ENCODE data around the gene SFI1. TPM values are rescaled to one million over a fixed set of nuclear protein-coding genes. Genes with fewer than 3 reads are reported as not detected.
A peak's percentile ranks its signal among the peaks of the same experiment; 100 is the strongest.

Gene SFI1
- total and polyA plus RNA-seq, 10 donors = 36.7 to 110 (median 85.2) TPM

- peaks cover 0 to 89% (median 30%) of the 10 kb centered on the region in 6 donors for H3K36me3 ChIP-seq
- intact Hi-C loops (cut with DNase I; ENCODE audit: low total_unique reads) = no loop called here
- no peaks in the 10 kb centered on the region for H3K27me3 ChIP-seq (replicated peaks in 1 of 7)
- peaks cover 22 to 54% (median 42%) of the 10 kb centered on the region in 6 donors for H3K4me1 ChIP-seq
- H3K27ac ChIP-seq = peak overlapping the region in 4 of 8 donors; percentile 41 to 55 (median 46)
- H3K9me3 ChIP-seq = no peaks in the 10 kb centered on the region
- no peak overlapping the region for H3K4me3 ChIP-seq
- peak; percentile 76 for DNase-seq
- WGBS, 5 donors = 56 to 72% (median 67%) methylated on average over 9 to 16 of the region's 16 CpGs
- TF ChIP-seq POLR2AphosphoS5 (IDR thresholded peaks at IDR 0.05) = peak; percentile 50 to 65 (median 63)
- no peak for TF ChIP-seq POLR2A (IDR thresholded peaks at IDR 0.05)
- TF ChIP-seq, protein P1, sequence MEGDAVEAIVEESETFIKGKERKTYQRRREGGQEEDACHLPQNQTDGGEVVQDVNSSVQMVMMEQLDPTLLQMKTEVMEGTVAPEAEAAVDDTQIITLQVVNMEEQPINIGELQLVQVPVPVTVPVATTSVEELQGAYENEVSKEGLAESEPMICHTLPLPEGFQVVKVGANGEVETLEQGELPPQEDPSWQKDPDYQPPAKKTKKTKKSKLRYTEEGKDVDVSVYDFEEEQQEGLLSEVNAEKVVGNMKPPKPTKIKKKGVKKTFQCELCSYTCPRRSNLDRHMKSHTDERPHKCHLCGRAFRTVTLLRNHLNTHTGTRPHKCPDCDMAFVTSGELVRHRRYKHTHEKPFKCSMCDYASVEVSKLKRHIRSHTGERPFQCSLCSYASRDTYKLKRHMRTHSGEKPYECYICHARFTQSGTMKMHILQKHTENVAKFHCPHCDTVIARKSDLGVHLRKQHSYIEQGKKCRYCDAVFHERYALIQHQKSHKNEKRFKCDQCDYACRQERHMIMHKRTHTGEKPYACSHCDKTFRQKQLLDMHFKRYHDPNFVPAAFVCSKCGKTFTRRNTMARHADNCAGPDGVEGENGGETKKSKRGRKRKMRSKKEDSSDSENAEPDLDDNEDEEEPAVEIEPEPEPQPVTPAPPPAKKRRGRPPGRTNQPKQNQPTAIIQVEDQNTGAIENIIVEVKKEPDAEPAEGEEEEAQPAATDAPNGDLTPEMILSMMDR (IDR thresholded peaks at IDR 0.05 in 8 of 11, conservative IDR thresholded peaks at IDR 0.05 in 3 of 11) = peak in 3 of 11 experiments; percentile 13 to 38 (median 27)
Observed at GRCh38 chr22:31611061-31611760, 114.9 kb downstream of the SFI1 start.

DNA sequence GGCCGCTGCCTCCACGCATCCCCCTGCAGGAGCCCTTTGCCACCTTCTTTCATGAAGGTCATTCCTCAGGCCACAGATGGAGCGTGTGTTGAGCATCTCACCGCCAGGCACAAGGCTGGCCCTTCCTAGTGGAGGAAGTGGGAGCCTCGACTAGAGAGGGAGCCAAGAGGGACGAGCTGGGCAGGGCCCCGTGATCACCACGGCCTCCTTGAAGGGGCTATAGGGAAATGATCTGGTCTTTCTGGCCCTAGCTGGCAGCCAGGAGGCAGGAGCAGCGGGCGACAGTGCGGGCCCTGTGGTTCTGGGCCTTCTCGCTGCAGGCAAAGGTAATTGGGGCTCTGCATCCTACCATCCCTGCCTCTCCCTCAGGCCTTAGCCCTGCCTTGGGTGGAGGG lies 116.6 kb downstream of the SFI1 start:
- peak; percentile 72 for DNase-seq
- WGBS, 5 donors = 77 to 84% (median 82%) methylated on average over 8 to 12 of the region's 12 CpGs
- H3K27me3 ChIP-seq (replicated peaks in 1 of 7) = no peaks in the 10 kb centered on the region
- TF ChIP-seq POLR2A (IDR thresholded peaks at IDR 0.05) (no peak), POLR2AphosphoS5 (IDR thresholded peaks at IDR 0.05) (no peak)
- TF ChIP-seq, protein P1 (IDR thresholded peaks at IDR 0.05 in 8 of 11, conservative IDR thresholded peaks at IDR 0.05 in 3 of 11) = no peak
- peaks cover 0 to 88% (median 37%) of the 10 kb centered on the region in 6 donors for H3K36me3 ChIP-seq
- H3K4me3 ChIP-seq = no peak overlapping the region
- no peaks in the 10 kb centered on the region for H3K9me3 ChIP-seq
- peak overlapping the region in 3 of 8 donors; percentile 58 to 79 (median 70) for H3K27ac ChIP-seq
- peaks cover 28 to 70% (median 55%) of the 10 kb centered on the region in 6 donors for H3K4me1 ChIP-seq
- intact Hi-C loops (cut with DNase I; ENCODE audit: low total_unique reads) = no loop called here

GRCh38 chr22:31613286-31613903 lies 117.1 kb downstream of the SFI1 start:
- peak; percentile 72 for DNase-seq
- Histone ChIP-seq H3K4me3 (no peak overlapping the region), H3K36me3 (peaks cover 0 to 88% (median 38%) of the 10 kb centered on the region in 6 donors), H3K4me1 (peaks cover 28 to 70% (median 56%) of the 10 kb centered on the region in 6 donors), H3K27ac (peak overlapping the region in 5 of 8 donors; percentile 3 to 79 (median 58)), H3K27me3 (replicated peaks in 1 of 7) (no peaks in the 10 kb centered on the region), H3K9me3 (no peaks in the 10 kb centered on the region)
- intact Hi-C loops (cut with DNase I; ENCODE audit: low total_unique reads) = no loop called here
- WGBS, 5 donors = 85 to 100% (median 86%) methylated on average over 4 to 23 of the region's 23 CpGs
- TF ChIP-seq POLR2A (IDR thresholded peaks at IDR 0.05) (no peak), POLR2AphosphoS5 (IDR thresholded peaks at IDR 0.05) (peak in 2 of 3 donors; percentile 28 to 57)

DNA sequence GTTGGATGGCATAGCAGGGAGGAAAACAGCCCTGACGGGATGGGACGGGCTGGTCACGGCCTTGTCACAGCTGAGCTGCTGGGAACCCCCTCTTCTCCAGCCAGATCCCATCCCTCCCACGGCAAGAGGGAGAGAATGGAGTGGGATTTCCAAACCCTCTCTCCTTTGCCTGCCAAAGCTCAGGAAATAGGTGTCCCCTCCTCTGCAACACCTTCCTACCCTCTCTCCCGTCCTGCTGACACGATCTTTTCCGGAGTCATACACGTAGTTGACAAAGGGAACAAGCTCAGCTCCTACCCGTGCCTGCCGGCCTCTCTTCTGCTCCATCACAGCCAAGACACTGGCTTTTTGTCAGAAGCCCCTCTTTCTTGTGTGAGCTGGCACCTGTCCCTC lies 117.6 kb downstream of the SFI1 start:
- intact Hi-C loops (cut with DNase I; ENCODE audit: low total_unique reads) = no loop called here
- no peaks in the 10 kb centered on the region for H3K9me3 ChIP-seq
- H3K36me3 ChIP-seq = peaks cover 0 to 88% (median 41%) of the 10 kb centered on the region in 6 donors
- WGBS, 5 donors = 50 to 84% (median 78%) methylated on average over 10 of the region's 10 CpGs
- TF ChIP-seq POLR2AphosphoS5 (IDR thresholded peaks at IDR 0.05) (no peak), POLR2A (IDR thresholded peaks at IDR 0.05) (no peak)
- TF ChIP-seq, protein P1 (IDR thresholded peaks at IDR 0.05 in 8 of 11, conservative IDR thresholded peaks at IDR 0.05 in 3 of 11) = no peak
- H3K4me3 ChIP-seq = no peak overlapping the region
- peaks cover 28 to 70% (median 56%) of the 10 kb centered on the region in 6 donors for H3K4me1 ChIP-seq
- H3K27ac ChIP-seq = peak overlapping the region in 6 of 8 donors; percentile 48 to 79 (median 55)
- DNase-seq = no peak
- H3K27me3 ChIP-seq (replicated peaks in 1 of 7) = no peaks in the 10 kb centered on the region
